Activated CD4-positive, alpha-beta T cell treated with anti-CD3 and anti-CD28 coated beads, Interleukin-2, Interleukin-6, amounts not matched to agents 100 ng/mL and 50 ng/mL, durations not matched to agents 16 hours and 8 hours (primary cell): ENCODE measurements around the gene SPSB2.
"Not testable (repeated sequence)": the region's sequence is repeated elsewhere in the genome, so short reads cannot be mapped to it uniquely, and the experiment has no call there.

Experiments
- DNase-seq: peaks from one replicate; pipeline ENCODE4 v3.0.0-alpha.2; 2020

The SPSB2 gene

GRCh38 chr12:6869049-6870021 is 3.8 kb downstream of the SPSB2 start:
- DNase-seq: peak; percentile 90

DNA sequence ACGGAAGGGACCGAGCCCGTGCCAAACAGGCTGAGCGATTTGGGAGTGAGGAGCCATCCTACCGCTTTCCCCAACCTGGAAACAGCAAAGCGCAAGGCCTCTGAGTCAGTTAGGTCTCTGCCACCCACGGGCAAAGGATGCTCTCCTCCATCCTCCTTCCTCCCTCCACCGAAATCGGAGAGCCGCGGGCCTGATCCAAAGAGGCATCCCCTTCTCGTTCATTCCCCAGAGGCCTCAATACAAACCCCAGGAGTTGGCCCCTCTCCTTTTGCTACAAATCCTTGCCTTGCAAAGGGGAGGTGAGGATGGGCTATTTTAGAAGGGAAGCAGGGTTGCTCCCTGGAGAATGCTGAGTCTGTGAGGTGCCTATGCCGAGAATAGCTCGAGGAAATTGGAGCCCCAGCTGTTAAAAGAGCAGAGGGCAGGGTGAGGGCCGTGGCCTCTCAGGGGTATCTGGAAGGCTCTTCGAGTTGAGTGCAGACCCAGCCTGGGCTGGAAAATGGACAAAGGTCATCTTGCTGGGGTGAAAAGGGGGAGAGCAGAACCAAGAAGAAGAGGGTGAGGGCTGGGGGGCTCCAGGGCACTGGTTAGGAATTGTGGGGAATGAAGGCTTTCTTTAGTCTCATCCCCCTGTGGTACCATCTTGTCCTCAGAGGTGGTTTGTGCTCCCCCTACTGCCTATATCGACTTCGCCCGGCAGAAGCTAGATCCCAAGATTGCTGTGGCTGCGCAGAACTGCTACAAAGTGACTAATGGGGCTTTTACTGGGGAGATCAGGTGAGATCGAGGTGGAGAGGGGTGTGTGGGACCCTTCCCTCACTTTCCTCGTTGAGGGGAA is 4.7 kb downstream of the SPSB2 start:
- peak; percentile 15 for DNase-seq

DNA sequence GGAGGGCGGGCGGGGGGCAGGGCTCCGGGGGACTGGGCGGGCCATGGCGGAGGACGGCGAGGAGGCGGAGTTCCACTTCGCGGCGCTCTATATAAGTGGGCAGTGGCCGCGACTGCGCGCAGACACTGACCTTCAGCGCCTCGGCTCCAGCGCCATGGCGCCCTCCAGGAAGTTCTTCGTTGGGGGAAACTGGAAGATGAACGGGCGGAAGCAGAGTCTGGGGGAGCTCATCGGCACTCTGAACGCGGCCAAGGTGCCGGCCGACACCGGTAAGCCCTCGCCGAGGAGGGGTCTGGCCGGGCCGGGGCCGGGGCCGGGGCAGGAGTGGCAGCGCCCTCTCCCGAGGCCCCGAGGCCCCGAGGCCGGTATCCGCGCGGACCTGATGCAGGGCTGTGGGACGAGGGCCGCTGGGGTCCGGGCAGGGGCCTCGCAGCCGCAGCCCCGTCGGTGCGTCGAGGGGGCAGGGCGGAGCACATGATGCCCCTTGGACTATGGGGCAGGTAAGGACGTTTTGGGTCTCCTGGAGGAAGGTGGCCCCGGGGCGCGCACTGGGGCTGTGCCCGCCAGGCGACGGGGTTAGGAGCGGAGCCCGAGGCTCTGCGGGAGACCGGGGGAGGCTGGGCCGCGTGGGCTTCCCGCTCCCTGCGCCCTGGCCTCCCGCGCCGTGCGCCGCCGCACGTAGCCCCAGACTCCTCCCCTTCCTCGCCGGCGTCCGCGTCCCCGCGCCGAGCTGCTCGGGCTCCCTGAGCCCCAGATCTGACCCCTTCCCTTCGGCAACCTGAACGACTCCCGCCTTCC is 5.5 kb downstream of the SPSB2 start, which contains the start of gene TPI1:
Gene TPI1 (plus strand): TSS at position 119 of the 798 bp plus-strand sequence. CDS start 36 bp downstream, at position 155.
- peak; percentile 91 for DNase-seq

DNA sequence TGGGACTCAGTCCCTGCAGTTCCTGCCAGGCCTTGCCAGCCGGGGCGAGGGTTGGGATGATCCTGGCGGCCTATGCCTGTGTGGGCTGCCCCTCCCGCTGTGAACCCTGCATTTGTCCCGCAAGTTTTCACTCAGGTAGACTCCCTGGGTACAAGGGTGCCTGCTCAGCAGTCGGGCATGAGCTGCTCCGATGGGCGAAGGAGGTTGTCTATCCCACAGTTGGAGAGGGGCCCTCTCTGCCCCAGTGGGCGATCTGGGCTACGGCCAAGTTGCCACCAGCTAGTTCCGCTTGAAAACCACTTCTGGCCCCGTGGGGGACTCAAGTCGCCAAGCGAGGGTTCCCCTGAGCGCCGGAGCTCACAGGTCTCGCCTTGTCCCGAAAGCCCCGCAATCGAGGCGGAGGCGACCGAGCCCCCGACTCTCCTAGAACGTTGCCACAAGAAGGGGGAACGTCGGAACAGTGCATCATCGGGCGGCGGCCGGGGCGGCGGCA is 6.1 kb downstream of the SPSB2 start:
- DNase-seq: no peak

DNA sequence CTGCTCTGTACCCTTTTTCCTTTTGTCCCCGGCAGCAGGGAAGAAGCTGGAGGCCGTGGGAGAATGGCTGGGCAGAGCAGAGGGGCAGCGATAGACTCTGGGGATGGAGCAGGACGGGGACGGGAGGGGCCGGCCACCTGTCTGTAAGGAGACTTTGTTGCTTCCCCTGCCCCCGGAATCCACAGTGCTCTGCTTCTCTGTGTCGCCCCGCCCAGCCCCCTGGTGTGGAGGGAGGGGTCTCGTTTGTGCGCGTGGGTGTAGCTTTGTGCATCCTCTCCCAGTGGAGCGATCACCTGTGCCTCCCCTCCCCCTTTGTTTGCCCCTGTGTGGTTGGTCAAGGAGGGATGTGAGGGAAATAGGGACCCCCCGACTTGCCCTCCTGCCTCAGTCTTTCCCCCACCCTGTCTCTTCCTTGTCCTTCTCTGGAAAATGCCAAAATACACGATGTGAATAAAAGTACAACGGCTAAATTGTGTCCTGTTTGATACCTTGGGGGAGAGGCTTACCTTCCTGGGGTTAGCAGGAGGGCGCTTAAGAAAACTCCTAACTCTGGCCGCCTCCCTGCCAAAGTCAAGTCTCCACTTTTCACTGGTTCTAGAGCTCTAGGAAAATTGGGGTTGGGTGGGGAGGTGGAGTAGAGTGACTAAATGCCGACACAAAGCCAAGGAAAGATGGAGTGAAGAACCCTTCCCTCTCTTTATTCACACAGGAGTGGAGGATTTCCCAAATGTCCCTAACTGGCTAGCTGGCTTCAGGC is 6.8 kb downstream of the SPSB2 start:
- DNase-seq: no peak

DNA sequence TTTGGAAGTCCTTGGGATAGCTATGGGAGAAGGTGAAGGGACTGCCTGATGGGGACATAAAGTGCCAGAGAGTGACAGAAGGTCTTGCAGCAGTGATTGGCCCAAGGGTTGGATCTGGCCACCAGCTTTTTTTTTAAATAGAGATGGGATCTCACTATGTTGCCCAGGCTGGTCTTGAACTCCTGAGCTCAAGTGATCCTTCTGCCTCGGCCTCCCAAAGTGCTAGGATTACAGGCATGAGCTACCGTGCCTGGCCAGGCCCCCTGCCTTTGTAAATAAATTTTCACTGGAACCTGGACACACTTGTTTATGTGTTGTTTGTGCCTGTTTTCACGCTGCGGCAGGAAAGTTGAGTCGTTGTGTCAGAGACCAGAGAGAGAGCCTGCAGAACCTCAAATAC is 7.8 kb downstream of the SPSB2 start:
- DNase-seq: not testable (repeated sequence)

GRCh38 chr12:6863586-6864321 is 9.3 kb downstream of the SPSB2 start:
- DNase-seq: no peak

DNA sequence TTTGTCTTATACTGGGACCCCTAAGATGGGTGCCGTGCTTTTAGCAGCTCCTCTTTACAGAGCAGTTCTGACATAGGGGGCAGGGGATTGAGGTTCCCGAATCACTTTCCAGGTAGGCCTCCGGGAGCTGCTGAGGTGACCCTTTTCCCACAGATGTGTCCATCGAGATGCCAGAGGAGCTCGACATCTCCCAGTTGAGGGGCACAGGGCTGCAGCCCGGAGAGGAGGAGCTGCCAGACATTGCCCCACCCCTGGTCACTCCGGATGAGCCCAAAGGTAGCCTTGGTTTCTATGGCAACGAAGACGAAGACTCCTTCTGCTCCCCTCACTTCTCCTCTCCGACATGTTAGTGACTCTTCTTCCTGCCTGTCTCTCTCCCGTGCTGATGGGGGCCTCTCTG is 10.1 kb downstream of the SPSB2 start:
- no peak for DNase-seq

GRCh38 chr12:6861391-6861790 is 11.7 kb downstream of the SPSB2 start:
- DNase-seq: no peak

DNA sequence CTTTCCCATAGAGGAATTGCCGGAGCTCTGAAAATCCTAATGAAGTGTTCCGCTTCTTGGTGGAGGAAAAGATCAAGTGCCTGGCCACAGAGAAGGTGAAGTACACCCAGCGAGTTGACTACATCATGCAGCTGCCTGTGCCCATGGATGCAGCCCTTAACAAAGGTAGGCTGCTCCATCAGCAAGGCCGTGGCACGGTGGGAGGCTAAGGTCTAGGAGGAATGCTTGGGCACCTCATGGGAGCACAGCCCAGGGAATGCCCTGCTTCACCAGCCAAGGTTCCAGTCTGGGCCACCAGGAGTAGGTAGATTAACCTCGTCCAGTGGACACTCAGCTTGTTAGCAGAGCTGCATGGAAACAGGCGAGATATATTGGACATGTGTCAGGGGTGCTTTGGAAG is 12.2 kb downstream of the SPSB2 start:
- no peak for DNase-seq

GRCh38 chr12:6860116-6860515 is 13.0 kb downstream of the SPSB2 start:
- DNase-seq: no peak

DNA sequence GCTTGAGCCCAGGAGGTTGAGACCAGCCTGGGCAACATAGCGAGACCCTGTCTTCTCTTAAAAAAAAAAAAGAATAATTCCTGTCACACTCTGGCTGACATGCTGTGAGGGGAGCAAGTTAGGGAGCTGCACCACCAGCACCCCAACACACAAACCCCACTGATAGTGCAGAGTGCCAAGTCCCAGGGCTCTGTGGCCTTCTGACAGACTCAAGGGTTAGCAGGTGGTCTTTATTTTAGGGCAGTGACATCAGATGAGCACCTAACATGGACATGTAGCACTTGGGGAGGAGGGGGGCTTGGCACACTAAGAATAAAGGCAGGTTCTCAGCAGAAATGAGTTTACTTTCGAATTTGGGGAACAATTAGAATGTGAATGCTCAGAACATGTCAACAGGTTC is 14.3 kb downstream of the SPSB2 start:
- DNase-seq: no peak

DNA sequence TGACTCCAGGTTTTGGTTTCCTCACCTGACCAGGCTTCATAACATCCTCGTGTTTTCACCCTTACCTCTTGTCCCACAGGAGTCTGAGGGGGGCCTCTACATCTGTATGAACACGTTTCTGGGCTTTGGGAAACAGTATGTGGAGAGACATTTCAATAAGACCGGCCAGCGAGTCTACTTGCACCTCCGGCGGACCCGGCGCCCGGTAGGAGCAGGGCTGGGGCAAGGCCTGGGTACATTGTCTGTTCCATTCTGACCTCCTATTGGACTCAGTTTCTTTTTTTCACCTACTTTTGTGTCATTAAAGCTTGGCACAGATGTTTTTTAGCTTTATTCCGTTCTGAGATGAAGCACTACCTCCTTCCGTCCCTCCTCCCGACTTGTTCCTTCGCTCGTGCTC is 17.8 kb downstream of the SPSB2 start:
- DNase-seq: no peak

DNA sequence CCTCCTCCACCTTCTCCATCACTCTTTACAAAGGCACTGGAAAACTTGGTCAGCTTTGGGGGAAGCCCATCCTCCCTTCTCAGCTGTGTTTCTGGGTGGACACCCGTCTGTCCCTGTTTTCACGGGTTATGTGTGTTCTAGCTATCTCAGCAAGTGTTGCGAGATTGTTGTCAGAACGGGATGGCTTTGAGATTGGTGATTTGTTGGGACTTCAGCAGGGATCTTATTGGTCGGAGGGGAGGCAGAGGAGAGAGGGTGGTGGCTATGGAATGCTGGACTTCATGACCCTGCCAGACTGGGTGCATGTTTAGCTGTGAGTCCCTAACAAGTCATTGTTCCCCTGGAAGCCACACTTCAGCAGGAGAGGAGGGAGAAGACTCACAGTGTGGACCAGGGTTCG is 19.1 kb downstream of the SPSB2 start:
- no peak for DNase-seq

GRCh38 chr12:6853626-6854025 is 19.5 kb downstream of the SPSB2 start:
- no peak for DNase-seq

- DNase-seq: peak; percentile 84
These were observed 20.3 kb downstream of the SPSB2 start for GRCh38 chr12:6852651-6853354.

GRCh38 chr12:6851921-6852650 is 21.0 kb downstream of the SPSB2 start, which contains the start of gene USP5:
Gene USP5, plus strand, starts transcription at chr12:6852150. Its CDS starts 30 bp downstream, at chr12:6852180.
- peak; percentile 99 for DNase-seq

- DNase-seq: peak; percentile 98
These were observed 21.8 kb downstream of the SPSB2 start, which contains the start of gene CDCA3 for GRCh38 chr12:6851153-6851920. Gene CDCA3, minus strand, starts transcription at chr12:6851286. Its CDS starts 334 bp downstream, at chr12:6850952.

- no peak for DNase-seq
These were observed 22.3 kb downstream of the SPSB2 start for GRCh38 chr12:6850796-6851152.
